ENCODE results near the gene NACC2. TPM values are rescaled to one million over a fixed set of nuclear protein-coding genes. Genes with fewer than 3 reads are reported as not detected.
"Not testable (repeated sequence)": the region's sequence is repeated elsewhere in the genome, so short reads cannot be mapped to it uniquely, and the experiment has no call there.

NACC2 gene
- total RNA-seq, 1 donor from 2014 or later, result 41.4 TPM

DNA sequence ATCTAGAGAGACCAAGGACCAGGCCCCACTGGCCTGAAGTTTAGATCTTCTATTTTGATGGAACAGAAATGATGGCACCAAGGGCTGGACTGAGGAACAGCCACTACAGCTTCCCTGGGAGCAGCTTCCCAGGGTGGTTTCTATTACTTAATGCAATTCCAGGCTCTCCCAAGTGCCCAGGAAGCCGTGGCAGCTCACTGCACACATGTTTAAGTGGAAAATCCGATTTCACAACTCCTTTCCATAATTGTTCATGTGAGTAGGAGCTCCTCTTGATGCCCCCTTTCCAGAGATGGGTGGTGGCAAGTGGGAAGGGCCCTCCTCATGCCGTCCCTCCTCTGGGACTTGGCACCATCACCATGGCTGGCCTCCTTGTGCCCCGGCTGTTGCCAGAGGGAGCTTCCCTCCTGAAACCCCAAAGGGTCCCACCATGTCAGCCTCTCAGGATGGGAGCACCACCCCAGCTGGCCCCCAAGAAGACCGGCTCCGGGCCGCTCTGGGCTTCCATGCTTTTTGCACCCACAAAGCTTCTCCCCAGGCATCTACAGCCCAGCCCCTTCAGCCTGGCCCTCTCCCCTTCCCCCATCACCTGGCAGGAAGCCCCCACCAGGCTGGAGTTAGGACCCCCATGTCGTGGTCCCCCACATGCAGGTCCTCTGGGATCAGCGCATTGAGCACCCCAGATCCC, 124.8 kb downstream of the NACC2 start:
- no peak for DNase-seq (ENCODE audit: low spot score)

DNA sequence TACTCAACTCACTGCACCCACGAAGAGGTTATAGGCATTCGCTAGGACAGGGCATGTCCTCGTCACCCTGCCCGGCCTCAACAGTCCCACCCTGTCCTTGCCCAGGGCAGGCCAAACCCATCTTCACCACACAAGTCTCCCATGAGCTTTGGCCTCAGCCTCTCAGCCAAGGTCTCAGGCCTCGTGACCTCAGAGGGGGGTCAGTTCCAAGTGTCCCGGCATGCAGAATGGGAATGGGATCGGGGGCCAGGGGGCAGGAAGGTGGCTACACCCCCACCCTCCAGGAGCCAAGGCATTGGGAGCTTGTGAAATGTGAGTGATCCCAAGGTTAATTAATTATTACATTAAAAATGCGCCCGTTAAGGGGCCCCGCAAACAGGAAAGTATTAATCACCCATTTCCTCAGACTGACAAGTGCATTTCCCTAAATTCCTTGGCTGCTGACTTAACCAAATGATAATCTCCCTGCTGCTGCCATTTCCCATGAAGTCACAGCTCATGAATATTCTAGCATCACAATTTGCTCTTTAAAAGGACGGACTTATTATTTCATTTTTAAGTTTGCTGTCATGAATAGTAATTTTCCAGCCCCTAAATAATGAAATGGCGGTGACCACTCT, 125.9 kb downstream of the NACC2 start:
- DNase-seq (ENCODE audit: low spot score), result no peak

DNA sequence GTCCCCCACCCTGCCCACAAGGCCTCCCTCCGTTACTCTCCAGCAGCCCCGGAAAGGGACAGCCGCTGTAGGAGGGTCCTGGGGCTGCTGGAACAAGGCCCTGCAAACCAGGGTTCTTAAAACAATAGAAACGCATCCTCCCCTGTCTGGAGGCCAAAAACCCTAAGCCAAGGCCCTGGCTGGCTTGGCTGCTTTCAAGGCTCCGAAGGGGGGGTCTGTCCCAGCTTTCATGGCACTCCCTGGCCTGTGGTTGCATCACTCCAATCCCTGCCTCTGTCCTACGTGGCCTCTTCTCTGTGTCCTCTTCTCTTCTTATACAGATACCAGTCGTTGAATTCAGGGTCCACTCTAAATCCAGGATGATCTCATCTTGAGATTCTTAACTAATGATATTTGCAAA, 126.5 kb downstream of the NACC2 start:
- DNase-seq (ENCODE audit: low spot score), result no peak

DNA sequence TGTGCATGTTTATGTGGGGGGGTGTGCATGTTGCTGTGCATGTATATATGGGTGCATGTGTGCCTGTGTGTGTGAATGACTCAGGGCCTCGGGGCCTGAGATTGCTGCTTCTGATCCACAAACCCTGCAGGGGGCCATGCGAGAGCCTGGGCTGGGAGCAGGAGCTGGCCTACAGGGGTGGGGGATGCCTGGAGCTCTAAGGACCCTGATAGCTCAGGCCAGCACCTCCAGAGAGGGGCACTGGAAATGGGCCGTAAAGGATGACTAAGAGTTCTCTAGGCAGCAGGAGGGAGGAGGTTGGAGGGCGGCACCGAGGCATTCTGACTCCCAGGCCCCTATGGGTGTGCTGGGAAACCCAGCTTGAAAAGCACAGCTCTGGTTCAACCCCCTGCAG, 127.0 kb downstream of the NACC2 start:
- no peak for DNase-seq (ENCODE audit: low spot score)

DNA sequence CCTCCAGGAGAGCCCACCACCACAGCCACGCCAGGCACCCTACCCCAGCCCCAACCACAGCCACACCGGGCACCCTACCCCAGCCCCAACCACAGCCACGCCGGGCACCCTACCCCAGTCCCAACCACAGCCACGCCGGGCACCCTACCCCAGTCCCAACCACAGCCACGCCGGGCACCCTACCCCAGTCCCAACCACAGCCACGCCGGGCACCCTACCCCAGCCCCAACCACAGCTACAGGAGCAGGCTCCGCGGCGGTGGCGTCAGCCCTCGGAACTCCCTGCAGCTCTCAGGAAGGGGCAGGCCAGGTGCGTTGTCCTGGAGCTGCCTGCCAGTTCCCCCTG, 128.2 kb downstream of the NACC2 start:
- DNase-seq (ENCODE audit: low spot score), result not testable (repeated sequence)

DNA sequence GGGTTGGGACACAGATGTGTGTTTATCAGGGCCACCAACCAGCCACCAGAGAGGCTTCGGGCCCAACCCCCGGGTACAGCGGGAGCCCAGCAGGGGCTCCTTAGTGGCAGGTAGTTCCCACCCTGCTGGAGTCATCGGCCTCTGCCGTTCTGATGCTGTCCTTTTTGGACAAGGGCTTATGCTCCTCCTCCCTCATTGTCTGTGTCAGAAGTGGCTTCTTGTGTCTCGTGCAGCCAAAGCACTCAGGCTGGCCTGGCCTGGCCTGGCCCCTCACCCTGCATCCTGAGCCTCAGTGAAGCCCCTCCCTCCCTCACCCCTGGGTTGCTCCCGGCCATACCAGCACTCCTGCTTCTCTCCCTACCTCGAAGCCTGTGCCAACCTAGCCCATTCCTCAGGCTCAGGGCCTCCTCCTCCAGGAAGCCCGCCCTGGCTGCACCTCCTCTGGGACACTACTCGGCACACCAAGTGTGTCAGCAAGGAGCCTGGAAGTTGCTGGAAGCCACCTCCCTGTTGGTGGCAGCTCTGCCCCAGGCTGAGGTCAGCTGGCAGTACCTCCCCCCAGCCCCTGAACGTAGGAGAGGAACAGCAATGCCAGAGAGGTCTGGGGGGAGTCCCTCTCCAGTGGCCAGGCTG, 129.8 kb downstream of the NACC2 start:
- DNase-seq (ENCODE audit: low spot score), result no peak

DNA sequence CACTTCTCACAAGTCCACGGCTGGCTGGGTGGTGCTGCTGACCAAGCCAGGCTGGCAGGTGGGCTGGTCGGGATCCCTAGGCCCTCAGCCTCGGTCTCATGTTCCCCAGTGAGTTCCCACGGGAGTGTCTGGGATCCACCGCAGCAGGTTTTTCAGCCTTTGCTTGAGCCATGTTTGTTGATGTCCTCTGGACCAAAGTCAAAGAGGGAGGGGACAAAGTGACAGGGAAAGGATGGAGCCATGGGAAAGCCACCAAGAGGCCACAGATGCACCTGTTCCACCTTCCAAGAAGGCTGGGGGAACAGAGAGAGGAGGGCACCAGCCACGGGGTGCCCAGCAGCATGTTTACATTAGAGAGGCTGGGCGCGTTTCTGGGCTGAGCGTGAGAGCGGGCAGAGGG, 131.2 kb downstream of the NACC2 start:
- no peak for DNase-seq (ENCODE audit: low spot score)

DNA sequence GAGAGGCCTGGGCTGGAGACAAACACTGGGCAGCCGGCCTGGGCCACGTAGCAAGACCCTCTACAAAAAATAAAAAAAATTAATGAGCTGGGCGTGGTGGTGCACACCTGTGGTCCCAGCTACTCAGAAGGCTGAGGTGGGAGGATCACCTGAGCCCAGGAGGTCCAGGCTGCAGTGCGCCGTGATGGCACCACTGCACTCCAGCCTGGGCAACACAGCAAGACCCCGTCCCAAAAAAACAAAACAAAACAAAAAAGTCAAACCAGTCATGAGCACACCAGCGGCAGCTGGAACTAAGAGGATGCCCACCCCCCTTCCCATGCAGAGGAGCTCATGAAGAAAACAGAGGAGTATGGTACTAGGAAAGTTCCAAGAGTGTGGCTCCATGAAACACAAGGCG, 131.8 kb downstream of the NACC2 start:
- DNase-seq (ENCODE audit: low spot score), result no peak

DNA sequence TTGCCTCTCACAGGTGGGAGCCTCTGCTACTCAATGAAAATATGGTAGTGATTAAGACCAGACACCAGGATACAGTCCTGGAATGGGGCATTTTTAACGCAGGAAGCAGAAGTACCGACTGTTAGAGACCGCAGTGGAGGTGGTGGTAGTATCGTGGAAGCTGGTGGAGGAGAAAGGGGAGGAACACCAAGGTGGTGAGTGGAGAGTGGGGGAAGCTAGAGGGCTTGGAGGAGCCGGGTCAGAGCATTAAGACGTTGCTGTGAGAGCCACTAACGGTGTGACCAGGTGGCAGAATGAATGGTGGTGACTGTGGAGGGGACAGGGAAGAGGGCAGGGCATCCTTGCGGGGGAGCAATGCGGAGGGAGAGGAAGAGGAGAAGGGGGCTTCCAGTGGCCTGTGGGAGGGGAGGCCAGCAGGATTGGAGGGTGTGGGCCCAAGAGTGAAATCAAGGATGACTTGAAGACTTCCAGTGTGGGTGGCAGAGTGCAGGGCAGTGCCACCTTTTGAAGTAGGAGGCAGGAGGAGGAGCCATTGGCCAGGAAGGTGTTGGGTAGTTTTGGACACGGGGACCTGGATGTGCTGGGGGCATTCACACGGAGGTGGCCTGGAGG, 132.3 kb downstream of the NACC2 start:
- DNase-seq (ENCODE audit: low spot score), result no peak

DNA sequence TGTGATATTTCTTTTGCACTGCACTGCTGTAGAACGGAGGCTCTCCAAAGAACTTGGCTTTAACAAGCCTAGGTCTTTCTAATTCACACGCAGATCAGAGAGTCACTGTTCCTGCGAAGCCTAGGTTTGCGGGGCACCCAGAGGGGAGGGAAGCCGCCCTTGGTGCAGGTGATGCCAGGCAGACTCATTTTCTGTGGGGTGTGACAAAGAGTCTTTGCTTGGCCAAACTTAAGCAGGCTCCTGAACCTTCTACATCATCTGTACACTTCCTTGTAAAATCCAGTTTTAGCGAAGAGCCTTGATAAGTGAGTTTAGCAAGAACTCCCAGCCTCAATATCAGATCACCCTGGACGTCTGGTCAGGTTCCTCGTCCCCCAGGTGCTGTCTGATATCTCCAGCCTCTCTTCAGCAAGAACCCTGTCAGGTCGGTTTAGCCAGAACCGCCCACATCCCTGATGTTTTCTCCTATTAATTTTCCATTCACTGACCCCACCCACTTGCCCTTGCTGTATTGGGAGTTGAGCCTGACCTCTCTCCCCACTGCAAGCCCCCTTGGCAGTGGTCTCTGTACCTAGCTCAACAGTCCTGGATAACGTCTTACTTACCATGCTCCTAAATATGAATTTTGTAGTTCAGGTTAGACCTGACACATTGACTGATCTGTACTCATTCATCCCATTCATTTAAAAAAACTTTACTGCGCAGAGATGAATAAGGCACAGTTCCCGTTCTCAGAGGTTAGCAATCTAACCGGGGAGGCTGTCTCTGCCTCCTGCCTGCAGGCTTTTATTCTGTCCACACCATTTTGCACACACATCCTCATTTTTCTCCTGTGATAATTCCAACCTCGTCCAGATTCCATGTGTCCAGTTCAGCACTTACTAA, 133.0 kb downstream of the NACC2 start:
- DNase-seq (ENCODE audit: low spot score), result no peak

DNA sequence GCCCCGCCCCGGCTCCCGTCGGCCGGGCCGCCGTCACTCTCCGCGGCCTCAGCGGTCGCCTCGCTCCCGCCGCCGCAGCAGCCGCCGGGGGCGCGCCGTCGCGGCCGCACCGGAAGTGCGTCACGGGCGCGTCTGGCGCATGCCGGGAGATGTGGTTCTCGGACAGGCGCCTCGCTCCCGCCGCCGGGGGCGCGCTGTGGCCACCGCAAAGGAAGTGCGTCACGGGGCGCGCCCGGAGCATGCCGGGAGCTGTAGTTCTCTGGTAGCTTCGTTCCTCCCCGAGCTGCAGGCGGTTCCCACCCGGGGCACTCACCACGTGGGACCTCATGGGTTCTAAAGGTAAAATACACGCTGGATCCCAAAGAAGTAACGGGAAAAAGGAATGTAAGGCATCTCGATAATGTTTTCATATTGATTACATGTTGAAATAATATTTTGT, 133.8 kb downstream of the NACC2 start, which contains the start of gene UBAC1:
Gene UBAC1 (minus strand): TSS at position 97 of the 439 bp plus-strand sequence. CDS start 211 bp downstream, outside the sequence.
- peak; percentile 99 for DNase-seq (ENCODE audit: low spot score)

DNA sequence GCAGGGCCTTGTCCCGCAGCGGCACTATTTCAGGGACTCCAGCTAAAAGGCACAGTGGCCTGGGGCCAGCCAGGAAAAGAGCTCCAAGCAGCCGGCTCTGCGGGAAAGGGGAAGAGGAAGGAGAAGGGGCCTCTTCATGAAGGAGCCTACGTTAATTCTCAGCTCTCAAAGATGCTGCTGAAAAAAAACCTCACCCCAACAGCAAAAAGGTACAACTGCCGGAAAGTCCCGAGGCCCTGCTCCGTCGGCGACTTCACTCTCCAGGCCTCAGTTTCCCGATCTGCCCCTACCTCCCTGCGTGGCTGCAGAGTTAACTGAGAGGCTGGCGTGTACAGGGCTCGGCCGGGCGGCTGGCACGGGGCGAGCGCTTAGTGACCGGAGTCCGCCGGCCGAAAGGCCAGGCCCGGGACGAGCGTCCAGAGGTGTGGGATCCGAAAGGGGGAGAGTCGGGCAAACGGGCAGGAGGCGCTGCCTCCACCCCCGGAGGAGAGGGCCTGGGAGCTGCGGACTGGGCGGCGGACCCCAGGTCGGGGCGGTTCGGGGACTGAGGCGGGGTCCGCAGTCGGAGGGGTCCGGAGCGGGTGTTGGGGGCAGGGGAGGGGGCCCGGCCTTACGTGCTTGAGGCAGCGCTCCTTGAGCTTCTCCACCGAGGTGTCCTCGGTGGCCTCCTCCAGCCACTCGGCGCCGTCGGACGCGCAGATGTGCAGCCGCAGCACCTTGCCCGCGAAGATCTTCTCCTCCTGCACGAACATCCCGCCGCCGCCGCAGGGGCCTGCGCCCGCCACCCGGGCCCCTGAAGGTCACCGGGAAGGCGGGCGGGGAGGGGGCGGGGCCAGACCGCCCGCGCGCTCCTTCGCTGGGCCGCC, 134.4 kb downstream of the NACC2 start:
- peak; percentile 87 for DNase-seq (ENCODE audit: low spot score)

DNA sequence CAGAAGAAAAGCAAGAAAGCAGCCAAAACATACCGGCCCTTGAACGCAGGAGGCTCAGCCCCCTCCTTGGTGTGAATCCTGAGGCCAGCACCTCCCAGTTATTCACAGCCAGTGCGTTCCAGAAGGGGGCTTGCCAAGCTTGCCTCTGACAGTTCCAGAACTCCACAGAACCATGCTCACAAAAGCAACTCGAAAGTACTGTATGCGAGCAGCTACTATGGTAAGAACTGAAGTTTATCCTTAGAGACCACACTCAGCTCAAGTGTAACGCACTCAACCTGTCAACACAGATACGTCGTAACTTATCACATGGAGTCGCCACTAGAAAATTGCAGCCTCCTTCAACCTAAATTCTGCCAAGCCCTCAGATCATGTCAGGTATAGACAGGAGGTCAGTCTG, 135.3 kb downstream of the NACC2 start:
- DNase-seq (ENCODE audit: low spot score), result no peak

DNA sequence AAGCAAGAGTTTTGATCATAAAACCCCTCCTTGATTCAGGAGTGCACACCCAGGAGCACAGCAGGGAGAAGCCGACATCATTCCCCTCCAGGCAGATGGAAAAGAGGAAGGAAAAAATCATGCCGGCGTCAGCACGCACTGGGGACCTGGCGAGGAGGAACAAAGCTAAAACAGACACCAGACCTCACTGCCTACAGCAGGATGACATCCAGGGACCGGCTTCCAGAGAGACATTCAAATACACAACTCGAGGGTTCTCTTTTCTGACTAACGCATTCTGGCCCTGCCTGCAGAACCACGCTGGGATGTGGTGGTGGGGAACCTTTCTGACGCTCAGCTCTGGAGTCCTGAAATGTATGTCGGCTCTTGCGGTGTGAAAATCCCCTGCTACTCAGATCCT, 136.6 kb downstream of the NACC2 start:
- no peak for DNase-seq (ENCODE audit: low spot score)

DNA sequence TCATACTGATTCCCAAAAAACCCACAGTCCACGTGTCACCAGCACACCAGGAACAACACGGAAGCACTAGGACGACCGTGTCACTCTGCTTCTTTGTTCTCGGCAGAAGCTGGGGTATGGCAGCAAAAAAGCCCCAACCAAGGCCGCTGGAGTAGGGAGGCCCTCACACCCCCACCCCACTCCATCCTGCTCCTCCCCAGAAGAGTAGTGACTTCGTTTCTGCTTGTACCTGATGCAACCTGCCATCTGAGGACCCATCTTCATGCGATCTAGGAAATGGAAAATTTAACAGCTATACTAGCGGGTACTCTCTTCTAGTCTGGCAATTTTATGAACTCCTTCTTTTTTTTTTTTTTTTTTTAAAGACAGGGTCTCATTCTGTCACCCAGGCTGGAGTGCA, 137.7 kb downstream of the NACC2 start:
- no peak for DNase-seq (ENCODE audit: low spot score)

DNA sequence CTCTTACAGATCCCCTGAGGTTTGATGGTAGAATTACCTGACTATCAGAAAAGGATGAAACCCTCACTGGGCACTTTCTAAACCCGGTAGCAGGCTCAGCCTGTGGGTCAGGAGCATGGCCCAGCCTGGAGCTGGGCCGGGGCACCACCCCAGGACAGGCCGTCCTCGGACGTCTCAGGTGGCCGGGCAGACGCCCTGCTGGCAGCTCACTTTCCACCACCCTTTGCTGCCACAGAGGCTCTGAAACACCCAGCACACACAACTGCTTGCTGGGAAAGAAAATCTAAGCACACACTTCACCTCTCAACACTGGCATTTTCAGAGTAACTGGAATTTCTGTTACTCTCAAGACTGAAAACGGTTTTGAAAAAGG, 138.3 kb downstream of the NACC2 start:
- DNase-seq (ENCODE audit: low spot score), result no peak

Measured in mesenteric fat pad (tissue), 1 donor.